CD1c-positive myeloid dendritic cell (primary cell): Measurements from ENCODE around the gene TMEM91.
"Not testable (repeated sequence)": the region's sequence is repeated elsewhere in the genome, so short reads cannot be mapped to it uniquely, and the experiment has no call there.

Experiments
- DNase-seq: peaks from one replicate; pipeline ENCODE4 v3.0.0-alpha.2; 2016; ENCODE audit errors: extremely low spot score

TMEM91 gene

DNA sequence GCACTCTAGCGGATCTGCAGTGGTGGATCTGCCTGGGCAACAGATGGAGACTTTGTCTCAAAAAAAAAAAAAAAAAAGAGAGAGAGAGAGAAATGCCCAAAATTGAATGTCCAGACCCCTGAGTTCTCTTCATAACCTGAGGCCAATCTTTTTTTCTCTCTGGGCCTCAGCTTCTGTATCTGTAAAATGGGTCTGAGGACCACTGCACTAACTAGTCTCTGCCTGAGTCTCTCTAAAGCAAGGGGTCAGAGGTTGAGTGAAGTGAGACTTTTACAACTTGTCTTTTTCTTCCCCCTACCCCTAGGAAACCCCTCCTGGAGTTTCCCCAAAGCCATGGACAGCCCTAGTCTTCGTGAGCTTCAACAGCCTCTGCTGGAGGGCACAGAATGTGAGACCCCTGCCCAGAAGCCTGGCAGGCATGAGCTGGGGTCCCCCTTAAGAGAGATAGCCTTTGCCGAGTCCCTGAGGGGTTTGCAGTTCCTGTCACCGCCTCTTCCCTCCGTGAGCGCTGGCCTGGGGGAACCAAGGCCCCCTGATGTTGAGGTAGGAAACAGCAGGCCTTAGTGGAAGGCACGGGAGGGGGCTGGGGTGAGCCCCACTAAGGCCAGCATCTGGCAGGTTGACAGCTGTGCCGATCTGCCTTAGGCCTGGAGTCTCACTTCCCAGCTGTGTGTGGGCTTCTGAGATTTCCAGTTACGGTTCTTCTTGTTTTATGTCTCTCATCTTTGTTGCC, 1.8 kb downstream of the TMEM91 start:
- peak; percentile 67 for DNase-seq

DNA sequence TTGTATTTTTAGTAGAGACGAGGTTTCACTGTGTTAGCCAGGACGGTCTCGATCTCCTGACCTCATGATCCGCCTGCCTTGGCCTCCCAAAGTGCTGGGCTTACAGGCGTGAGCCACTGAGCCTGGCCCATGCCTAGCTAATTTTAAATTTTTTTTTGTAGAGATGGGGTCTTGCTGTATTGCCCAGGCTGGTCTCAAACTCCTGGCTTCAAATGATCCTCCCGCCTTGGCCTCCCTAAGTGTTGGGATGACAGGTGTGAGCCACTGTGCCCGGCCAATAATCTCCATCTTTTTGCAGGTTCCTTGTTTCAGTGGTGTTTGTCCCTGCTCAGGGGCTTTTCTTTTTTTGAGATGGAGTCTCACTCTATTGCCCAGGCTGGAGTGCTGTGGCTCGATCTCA, 5.2 kb downstream of the TMEM91 start:
- DNase-seq = not testable (repeated sequence)

DNA sequence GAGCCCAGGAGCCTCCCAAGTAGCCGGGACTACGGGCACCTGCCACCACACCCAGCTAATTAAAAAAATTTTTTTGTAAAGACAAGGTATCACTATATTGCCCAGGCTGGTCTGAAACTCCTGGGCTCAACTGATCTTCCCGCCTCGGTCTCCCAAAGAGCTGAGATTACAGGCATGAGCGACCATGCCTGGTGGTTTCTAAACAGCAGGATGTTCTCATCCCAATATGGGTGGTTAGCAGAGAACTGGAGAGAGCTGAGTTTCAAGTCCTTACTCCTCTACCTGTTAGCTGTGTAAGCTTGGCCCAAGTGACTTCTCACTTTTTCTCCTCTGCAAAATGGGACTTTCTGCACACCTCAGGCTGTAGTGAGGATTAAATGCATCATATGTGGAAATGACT, 8.0 kb downstream of the TMEM91 start:
- DNase-seq = no peak

DNA sequence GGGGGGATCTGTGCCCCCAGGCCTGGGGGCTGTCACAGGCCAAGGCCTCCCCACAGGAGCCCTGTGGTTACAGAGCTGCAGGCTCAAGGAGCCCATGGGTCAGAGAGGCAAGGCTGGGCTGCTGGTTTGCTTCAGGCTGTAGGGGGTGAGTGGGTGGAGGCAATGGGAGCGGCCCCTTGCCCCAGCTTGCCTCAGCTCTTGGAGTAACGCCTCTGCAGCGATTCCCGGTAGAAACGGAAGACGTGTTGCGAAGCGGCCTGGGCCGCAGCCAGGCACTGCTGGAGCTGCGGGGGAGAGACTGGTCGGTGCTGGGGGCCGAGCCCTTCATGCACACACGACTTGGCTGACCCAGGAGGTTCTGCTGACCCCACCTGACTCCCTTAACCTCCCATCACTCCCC, 10.1 kb downstream of the TMEM91 start:
- no peak for DNase-seq

DNA sequence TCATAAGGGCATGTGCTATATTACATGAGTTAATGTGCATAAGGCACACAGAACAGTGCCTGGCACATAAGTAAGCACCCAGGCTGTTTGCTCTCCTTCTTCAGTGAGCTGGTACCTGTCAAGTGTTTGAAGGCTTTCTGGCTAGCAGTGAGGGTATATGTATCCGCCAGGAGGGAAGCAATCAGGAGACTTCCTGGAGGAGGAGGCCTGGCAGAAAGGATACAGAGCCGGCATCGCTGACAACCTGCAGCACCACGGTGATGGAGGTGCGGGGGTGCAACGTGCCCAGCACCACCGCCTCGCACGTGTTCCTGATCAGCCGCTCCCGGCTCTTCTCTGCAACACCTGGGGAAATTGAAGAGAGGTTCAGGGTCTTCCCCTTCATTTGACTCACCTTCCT, 15.3 kb downstream of the TMEM91 start:
- DNase-seq = no peak

GRCh38 chr19:41392775-41393174, 16.4 kb downstream of the TMEM91 start:
- DNase-seq = no peak

GRCh38 chr19:41395355-41395754, 19.0 kb downstream of the TMEM91 start:
- DNase-seq = no peak

DNA sequence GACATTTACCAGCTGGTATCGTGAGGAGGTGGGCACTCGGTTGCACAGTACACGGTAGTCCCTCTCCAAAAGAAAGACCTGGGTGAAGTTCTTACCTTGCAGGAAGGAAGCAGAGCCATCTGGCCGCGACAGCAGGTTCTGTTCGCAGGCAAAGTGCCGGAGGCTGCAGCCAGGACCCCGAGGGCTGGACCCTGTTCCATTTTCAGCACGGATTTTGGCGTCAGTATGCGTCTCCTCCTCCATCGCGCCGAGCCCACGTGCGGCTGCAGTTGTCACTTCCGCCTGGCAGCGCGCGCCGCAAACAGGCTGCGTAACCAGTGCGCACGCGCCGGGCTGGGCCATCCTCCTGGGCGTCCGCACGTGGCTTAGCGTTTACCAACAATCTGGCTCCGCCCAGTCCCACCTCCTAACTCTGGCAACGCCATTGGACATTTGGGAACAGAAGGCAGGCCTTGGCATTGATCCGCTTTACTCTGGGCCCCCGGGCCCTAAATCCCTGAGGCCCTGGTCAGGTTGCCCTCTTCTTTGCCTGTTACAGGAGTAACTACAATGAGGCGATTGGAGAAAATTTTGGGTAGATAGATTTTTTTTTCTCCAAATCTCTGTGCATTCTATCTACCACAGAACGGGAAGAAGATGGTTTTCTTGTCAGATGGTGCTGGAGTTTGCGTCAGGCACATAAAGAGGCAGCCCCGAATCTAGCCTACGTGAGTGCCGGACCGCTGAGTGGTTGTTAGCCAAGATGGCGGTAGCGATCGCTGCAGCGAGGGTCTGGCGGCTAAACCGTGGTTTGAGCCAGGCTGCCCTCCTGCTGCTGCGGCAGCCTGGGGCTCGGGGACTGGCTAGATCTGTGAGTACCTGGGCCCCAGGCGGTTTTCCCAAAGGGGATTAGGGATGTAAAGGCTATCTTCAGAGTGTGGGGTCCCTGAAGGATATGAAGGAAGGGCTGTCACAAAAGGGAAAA, 21.0 kb downstream of the TMEM91 start, which contains the start of the genes BCKDHA and EXOSC5:
BCKDHA (plus strand) TSS at position 733 of the 964 bp plus-strand sequence; CDS start at position 743, 10 bp downstream.
EXOSC5 (minus strand) TSS at position 274 of the 964 bp plus-strand sequence; CDS start at position 243, 31 bp downstream.
- DNase-seq = peak; percentile 100

DNA sequence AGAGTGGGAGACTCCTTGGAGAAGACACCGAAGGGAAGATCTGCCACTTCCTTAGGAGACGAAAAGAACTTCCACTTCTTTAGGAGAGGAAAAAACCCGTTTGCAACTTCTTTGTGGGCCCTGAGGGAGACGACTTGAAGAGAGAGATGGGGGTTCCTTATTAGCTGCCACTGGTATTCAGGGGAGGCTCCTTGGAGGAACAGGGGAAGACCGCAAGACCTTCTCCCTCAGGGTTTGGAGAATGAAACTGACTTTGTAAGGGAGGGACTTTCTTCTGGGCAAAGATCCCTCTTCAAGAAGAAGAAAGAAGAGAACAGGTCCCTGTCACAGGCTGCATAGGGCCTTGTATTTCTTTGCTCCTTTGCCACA, 21.7 kb downstream of the TMEM91 start:
- peak; percentile 35 for DNase-seq

DNA sequence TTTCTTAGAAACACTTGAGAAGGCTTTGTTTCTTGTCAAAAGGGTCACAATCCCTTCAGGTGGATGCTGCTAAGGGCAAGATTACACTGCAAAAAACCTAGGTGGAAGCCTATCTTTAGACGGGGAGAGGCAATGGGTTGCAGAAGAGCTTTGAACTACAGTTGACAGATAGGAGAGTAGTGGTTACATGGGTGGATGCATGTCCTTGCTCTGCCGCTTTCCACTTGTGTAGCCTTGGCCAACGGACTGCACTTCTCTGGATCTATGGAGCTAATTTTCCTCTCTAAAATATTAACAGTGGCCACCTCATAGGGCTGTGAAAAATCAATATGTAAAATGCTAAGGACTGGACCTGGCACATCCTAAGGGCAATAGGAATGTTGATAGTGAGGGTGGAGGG, 22.3 kb downstream of the TMEM91 start:
- no peak for DNase-seq

GRCh38 chr19:41399091-41399490, 22.8 kb downstream of the TMEM91 start:
- no peak for DNase-seq

- DNase-seq = no peak
Measured at GRCh38 chr19:41399525-41399924, 23.2 kb downstream of the TMEM91 start.

DNA sequence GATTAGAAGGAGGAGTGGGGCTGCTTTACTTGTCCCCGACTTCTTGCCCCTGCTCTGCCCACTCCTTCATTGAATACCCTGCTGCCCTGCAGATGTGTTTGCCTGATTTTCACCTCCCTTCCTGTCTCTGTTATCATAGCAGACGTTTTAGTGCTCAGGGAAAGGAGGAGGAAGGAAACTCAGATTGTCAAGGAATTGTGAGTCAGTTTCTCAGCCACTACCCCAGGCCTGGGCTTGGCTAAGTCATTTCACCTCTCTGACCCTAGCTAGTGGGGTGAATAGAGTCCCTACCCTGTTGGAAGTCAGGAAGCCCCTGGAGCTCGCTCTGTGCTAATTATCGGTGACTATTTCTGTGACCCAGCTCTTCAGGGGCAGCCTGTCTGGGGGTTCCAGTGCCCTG, 25.1 kb downstream of the TMEM91 start:
- no peak for DNase-seq

DNA sequence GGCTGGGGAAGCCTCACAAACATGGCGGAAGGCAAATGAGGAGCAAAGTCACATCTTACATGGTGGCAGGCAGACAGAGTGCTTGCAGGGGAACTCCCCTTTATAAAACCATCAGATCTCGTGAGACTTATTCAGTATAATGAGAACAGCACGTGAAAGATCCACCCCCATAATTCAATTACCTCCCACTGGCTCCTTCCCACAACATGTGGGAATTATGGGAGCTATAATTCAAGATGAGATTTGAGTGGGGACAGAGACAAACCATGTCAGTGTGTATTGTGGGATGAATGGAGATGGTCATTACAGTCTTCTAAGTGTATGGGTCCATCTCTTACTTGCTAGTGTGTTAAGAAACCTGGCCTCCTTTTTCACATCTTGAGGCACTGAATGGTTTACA, 25.7 kb downstream of the TMEM91 start:
- no peak for DNase-seq

GRCh38 chr19:41403181-41403970, 27.0 kb downstream of the TMEM91 start:
- DNase-seq = no peak

GRCh38 chr19:41405776-41406175, 29.4 kb downstream of the TMEM91 start:
- DNase-seq = no peak

DNA sequence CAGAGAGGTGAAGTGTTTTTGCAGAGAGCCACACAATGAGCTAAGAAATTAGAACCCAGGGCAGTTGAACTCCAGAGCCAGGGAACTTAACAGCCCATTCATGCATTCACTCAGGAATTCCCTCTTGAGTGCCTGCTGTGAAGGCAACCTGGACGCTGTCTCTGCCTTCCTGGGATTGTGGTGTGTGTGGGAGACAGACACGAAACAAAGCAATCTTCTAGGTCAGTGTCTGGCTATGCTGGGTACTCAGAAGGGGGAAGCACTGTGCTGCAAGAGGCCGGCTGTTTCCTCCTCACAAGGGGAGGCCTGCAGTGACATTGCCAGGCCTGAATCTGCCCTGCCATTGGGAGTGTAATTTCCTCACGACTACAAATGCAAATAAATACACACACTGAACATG, 30.9 kb downstream of the TMEM91 start:
- peak; percentile 69 for DNase-seq

DNA sequence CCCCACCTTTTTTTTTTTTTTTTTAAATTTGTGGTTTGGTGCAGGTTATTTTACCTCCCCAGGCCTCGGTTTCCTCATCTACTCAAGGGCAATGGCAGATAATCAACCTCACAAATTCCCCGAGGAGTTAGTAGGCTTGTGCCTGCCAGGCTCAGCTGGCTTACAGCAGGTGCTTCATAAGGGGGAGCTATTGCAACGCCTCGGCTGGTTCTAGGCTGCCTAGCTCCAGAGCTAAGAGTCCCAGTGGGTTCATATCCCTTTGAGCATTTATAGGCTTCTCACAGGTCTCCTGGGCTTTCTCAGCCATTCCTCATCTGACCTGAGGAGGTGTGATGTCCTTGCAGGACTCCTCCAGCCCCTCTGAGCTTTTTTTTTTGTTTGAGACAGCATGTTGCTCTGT, 31.9 kb downstream of the TMEM91 start:
- DNase-seq = no peak

DNA sequence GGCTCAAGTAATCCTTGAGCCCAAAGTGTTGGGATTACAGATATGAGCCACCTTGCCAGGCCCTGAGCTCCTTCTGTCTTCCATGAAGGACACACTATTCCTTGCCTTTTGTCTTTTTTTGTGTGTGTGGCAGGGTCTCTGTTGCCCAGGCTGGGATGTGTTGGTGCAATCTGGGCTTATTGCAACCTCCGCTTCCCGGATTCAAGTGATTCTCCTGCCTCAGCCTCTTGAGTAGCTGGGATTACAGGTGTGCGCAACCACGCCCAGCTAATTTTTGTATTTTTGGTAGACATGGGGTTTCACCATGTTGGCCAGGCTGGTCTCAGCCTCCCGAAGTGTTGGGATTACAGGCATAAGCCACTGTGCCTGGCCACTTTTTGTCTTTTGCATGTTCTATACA, 32.5 kb downstream of the TMEM91 start:
- DNase-seq = not testable (repeated sequence)

- DNase-seq = no peak
Measured at GRCh38 chr19:41409288-41409687, 33.0 kb downstream of the TMEM91 start.

DNA sequence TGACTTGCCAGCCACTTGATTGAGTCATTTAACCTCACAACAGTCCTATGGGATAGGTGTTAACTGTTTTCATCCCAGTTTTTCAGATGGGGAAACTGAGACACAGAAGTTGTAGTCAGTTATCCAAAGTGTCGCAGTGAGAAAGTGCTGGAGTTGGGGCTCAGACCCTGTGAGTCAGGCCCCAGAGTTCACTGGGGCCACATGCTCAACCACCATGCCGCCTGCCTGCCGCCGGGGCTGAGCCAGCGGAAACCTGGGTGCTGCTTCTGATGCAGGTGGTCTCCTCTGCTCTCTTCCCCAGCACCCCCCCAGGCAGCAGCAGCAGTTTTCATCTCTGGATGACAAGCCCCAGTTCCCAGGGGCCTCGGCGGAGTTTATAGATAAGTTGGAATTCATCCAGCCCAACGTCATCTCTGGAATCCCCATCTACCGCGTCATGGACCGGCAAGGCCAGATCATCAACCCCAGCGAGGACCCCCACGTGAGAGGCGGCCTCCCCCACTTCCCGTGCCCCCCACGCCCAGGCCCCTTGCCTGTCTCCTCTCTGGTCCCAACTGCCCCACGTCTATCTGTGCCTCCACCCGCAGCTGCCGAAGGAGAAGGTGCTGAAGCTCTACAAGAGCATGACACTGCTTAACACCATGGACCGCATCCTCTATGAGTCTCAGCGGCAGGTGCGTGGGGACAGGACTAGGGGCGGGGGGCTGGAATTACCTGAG, 34.2 kb downstream of the TMEM91 start:
- no peak for DNase-seq
